ENCODE results near the gene ACP5.

- TF ChIP-seq POLR2A (IDR thresholded peaks at IDR 0.05) (no peak), CTCF (IDR thresholded peaks at IDR 0.05) (no peak)
These were observed 43.1 kb upstream of the ACP5 start for GRCh38 chr19:11620553-11620952.
